GM19372 (cell line): ENCODE measurements around the gene PBX1.

Experiments
- ATAC-seq: cut with Tn5 transposase; IDR thresholded peaks from one replicate; pipeline ENCODE4 v1.9.1; 2021; ENCODE audit warnings: mild to moderate bottlenecking, low read depth, moderate library complexity; ENCODE audit not compliant: unreplicated experiment

PBX1 gene

DNA sequence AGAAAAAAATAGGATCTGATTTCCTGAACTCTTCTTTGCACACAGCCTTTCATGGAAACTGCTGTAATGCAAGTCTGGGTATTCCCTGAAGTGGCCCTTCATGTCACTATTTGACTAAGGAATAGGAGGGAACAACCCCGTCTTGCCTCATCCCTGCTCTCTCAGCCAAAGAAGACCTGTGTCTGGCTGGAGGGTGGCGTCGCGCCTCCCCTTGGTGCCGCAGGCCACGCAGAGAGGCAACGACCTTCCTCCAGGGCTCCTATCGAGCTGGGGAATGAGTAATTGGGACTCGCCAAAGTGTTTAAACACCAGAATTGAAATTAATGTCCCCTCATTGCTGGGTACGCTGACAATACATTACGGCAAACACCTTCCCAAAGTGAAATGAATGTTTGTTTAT, 129.8 kb downstream of the PBX1 start:
- ATAC-seq = no peak

DNA sequence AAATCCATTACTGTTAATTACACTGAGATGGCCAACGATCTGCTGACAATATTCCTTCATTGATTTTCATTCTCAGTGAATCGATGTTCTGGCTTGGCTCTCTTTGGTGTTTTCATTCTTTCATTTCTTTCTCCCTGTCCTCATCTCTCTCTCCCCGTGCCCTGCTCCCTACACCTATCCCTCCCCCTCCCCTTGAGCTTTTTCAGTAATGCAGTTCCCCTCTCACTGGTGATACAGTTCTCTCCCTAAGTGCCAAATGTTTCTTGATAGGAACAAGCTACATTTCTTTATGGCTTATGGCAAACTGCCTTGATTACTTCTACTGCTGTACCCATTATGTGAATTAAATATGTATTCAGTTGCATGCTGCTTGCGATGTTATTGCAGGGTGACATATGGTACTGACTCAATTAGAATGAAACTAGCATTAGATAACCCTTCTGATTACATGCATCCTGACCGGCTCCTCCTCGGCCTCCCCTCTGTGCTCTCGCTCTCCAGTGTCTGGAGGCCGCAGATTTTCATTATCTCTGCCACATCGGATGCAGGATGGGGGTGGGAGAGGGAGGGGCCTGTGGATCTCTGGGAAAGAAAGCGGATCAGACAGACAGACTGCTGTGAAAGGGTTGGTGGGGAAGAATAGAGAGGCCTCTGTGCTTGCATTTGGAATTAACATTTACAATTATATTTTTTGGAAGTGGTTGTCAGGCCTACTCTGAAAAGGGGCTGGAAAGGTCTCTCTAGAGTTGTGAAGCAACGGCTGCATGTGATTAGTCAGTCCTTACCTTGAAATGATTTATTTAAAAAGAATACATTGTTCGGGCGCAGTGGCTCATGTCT, 130.9 kb downstream of the PBX1 start:
- no peak for ATAC-seq

DNA sequence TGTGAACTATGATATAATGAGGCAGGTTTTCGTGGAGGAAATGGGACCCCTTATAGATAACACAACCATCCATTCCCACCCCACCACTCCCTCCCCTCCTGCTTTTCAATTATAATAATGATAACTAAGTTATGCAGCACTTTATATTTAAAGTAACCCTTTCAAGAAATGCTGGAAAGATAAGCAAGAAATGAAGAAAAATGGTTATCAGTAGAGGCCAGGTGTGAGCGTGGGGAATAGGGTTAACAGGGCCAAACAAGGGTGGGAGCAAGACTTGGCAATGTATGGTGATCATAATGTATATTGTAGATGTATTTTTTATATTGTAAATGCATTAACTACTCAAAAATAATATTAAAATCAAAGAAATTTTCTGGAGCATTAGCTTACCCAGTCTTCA, 133.4 kb downstream of the PBX1 start:
- no peak for ATAC-seq

DNA sequence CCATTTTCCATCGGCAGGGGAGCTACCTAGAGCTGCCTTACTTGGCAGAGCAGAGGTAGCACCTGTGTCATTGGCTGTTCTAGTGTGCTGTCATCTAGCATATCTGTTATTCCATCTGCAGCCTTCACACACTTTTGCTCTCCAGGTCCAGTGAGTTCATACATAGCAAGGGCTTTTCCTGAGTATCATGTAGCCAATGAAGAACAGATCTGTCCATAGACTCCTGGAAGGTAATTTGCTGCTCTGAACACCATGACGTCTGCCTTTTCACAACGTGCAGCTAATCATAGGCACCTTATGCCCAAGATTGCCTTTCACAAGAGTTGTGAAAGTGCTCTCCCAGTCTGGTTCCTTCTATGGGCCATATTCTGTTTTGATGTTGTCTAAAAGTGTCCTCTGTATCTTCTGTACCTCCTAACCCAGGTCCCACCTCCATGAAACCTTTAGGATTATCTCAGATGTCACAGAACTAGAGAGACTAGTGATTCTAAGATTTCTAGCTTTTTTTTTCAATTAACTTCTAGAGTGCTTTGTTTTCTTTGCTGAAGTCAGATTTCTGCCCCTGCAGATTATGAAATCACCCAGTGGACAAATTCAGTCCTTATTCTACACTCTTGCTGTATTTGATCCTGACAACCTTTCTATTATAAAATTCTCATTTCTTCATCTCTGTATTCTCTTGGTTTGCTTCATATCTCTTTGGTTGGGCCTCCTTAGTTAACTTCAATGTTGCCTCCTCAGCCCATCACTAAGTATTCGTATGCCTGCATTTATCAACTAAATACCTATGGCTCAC, 134.8 kb downstream of the PBX1 start:
- ATAC-seq = no peak

DNA sequence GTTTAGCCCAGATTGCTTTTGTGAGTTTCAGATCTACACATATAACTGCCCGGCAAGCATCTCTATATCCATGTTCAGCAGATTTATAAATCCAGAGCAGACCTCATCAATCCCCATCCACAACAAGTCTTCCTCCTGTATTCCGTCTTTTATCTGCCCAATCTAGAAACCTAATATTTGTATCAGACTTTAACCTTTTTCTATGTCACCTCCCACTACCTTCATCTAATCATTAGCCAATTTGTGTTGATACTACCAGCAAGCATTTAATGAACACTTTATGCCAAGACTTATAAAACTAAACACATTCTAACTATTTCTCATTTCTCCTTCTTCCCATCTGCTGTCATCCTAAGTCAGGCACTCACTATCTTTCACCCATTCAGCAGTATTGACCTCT, 135.5 kb downstream of the PBX1 start:
- no peak for ATAC-seq

DNA sequence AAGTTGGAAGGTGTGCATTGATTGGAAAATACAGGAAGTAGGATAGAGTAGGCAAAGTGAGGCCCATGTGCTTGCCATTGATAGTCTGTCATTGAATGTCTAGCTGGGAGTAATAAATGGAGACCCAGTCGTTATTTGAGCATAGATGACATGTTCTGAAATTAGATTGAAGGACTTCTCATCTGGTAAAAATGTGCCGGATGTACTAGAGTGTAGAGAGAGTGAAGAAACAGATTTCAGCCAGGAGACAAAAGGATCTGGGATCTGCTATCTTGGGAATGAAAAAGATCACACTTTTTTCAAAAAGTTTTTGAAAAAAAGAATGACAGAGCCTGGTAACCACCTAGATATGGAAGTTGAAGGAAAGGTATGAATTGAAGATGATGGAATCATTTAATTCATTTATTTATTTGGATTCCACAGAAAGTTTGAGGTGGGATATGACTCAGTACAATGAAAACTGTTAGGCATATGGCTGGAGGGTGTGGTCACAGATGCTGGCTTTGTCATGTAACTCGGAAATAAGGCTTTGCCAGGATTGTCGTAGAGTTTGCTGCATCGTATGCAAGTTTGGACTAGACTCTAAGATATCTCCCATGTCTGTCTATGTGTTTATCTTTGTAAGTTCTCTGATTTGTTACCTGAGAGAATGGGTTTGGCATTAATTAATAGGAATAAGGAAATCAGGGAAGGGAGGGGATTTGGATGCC, 137.1 kb downstream of the PBX1 start:
- no peak for ATAC-seq

DNA sequence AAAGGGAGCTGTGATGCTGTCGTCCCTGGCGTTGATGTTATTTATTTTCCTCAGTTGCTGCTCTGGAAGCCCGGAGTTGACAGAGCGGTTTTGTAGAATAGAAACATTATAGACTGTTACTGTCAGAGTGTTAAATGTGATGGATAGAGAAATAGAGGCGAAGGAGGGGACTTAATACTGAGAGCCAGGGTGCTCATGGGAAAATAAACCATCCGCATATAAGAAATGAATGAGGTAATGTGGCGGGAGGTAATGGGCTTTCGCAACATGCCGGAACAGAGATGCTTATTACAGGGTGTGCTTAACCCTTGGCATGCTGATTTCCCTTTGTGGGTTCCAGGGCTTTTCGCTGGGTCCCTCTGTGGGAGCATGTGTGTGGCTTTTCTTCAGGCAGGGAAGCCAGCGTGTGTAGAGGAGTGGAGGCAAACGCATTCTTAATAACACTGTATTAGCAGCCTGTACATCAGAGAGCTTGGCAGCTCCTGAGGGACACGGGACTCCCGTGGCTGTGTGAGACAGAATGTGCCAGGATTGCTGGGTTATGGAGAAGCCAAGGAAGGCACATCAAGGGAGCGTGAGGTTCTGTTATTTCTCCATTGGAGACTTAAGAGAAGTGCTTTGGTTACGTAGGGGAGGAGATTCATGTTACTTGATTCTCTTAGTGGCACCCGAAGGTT, 141.0 kb downstream of the PBX1 start:
- ATAC-seq = no peak

DNA sequence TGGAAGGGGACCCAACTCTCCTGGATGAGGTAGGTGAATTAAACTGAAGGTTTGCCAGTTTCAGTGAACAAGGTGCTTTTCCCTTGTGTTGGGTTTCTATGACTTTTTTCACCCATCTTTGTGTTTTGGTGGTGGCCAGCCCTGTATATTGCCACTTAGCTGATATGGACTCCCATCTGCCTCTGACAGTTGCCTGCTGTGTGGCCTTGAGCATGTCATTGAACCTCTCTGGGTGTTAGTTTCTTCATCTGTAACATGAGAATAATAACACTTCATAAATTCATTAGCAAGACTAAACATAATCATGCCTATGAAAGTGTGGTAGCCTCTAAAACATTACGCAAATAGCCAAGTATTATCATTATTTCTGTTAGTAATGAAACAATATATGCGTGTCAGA, 141.7 kb downstream of the PBX1 start:
- no peak for ATAC-seq

DNA sequence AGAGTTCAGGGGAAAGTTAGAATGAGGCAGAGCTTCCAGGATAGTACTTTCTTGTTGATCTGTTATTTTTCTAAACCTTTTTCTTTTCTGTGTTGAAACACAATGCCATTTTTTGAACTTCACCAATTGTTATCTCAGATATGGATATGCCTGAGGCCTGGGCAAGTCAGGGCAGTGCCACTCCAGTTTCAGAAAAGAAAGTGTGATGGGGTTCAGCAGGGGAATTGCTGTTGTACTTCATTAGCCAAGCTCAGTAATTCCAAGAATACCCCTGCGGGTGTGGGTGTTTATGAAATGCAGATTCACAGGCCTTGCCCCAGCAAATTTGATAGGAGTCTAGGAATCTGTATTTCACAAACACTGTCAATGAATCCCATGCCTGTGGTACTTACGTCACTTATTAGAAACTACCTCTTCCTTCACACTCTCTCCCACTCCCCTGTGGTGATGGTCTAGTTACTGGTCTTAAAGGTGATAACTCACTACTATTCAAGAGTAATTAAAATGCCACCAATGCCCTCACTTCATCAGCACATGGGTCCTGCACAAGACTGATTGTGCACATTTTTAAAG, 142.3 kb downstream of the PBX1 start:
- ATAC-seq = no peak

DNA sequence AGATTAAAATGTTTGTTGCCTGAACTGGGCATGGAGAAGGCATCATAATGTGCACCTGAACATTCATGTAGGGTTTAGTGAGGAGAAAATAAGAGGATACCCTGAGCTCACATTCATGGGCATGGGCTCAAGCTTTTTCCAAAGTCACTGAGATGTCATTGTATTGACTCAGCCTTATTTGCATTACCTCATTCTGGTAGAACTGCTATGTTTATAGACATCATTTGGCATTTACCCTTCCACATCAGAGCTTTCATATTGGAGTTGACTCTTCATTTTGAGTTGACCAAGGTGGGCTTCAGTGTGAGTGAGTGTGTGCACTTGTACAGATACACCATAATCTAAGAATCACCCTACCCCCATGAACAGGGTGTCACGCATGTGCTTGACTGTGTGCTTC, 143.2 kb downstream of the PBX1 start:
- no peak for ATAC-seq

DNA sequence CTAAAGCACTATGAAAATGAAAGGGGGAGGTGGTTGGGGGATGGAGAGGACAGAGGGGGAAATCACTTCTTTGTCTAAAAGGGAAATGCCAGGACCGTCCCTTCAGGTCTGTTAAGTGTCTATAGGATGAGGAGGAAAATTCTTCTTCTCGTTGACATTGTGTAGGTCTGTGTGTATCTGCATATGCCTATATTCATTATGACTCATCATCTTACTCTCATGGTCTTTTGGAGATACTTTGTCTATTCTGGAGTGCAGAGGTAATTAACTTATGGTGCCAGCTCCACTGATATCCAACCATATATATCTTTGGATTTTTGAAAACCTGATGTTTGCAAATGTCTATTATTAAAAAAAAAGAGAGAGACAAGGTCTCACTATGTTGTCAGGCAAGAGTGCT, 143.7 kb downstream of the PBX1 start:
- ATAC-seq = no peak

DNA sequence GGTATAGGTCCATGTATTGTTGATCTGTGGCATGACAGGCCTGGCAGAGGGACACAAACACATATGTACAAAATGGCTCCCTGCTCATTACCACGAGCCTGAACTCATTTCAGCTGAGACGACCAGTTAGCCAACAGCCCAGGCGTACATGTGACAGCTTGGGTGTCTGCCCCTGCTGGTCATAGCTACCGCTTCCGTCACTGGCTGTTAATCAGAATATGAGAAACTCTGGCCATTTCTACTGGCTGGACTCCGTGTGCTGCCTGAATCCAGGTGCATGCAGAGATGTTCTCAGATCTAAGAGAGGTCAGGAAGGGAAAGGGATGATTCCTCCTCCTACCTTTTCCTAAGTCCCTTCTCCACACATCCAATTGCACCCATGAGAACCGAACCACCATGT, 144.5 kb downstream of the PBX1 start:
- ATAC-seq = no peak

DNA sequence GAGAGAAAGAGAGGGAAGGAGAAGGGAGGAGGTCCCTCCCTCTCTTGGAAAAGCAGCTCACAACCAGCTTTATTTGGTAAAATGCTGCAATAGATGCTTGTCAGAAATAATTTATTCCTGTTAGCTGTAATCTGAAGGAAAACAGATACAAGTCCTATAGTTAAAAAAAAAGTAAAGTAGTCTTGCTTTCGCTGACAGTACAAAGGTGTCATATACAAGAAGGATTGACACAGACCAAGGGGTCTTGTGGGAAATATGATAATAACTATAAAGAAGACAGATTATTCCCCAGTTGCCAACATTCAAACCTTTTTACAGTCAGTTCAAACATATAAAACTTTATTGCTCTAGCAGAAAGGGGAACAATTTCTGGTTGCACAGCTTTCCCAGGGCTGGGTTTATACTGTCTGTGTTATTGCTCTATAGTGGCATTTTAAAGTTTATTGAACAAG, 145.0 kb downstream of the PBX1 start:
- ATAC-seq = no peak

DNA sequence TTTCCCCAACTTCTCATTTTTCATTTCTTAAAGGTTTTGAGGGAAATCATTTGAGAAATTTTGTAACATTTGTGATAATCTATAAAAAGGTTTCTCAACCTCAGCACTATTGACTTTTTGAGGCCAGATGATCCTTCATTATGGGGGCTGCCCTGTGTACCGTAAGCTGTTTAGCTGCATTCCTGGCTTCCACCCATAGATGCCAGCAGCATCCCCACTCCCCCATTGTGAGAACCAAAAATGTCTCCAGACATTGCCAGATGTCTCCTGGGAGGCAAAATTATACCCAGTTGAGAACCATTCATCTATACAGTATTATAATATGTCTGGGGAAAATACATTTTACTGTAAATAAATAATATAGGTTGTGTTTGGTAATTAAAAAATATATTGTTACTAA, 146.0 kb downstream of the PBX1 start:
- ATAC-seq = no peak

DNA sequence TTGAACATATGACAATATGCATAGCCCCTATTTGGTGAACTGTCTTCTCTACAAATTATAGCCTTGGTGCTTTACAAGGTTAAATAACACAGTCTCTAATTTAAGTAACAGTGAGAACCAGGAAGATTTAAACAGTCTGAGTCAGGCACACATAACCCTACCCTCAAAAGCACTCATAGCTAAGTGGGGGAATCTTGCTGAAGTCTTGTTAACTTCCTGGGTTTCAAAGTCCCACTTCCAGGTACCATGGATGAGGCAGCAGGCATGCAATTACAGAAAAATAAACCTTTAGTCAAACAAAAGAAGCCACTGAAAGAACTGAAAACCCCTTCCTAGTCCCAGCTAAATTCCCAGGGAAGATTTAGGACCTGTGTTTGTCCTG, 147.6 kb downstream of the PBX1 start:
- no peak for ATAC-seq

DNA sequence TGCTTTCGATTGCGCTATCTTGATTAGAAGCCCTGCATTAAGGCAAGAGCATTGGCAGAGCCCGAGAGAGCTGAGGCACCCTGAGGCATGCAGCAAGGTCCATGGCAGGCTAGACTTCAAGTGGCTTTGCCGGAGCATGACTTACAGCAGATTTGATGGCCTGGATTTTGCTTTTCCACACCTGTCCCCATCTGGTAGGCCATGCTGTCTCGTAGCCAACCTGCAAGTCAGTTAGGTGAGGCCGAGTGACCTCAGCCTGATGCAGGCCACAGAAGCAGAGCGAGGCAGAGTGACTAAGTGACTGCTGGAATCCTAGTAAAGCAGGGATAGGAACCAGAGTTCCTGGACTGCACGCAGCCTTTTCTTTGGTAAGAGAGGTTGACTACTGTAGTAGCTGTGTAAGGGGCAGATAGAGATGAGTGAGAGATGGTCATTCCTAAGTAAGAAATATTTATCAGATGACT, 148.9 kb downstream of the PBX1 start:
- ATAC-seq = no peak

DNA sequence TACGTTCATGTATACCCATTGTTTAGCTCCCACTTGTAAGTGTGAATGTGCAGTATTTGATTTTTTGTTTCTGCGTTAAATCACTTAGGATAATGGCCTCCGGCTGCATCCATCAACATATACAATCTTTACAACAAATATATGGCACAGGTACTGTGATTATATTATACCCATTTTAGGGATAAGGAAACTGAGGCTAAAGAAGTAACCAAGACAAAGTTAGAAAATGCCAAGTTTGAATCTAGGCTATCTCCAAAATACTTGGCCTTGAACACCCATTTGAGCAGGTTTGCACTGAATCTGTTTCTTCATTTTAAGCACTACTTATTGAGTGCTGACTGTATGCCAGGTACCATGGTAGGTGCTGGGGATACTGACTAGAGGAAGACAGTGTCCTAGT, 149.6 kb downstream of the PBX1 start:
- ATAC-seq = no peak

DNA sequence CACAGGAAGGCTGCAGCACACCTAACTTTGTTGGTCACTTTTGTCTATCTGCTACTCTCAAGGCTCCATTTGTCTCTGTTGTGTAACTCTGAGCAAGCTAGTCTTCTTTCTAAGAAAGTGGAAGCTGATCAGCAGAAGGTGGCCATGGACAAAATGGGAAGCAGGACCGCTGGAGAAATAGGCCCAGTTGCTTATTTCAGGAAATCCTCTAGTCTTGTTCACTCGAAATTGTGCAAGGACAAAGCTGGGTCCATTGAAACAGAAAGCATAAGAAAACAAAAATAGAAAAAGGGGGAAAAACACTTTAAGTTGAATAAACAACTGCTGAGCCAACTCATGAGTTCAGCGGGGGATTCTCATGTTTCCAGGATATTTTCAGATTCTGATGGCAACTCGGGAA, 150.1 kb downstream of the PBX1 start:
- ATAC-seq = no peak

DNA sequence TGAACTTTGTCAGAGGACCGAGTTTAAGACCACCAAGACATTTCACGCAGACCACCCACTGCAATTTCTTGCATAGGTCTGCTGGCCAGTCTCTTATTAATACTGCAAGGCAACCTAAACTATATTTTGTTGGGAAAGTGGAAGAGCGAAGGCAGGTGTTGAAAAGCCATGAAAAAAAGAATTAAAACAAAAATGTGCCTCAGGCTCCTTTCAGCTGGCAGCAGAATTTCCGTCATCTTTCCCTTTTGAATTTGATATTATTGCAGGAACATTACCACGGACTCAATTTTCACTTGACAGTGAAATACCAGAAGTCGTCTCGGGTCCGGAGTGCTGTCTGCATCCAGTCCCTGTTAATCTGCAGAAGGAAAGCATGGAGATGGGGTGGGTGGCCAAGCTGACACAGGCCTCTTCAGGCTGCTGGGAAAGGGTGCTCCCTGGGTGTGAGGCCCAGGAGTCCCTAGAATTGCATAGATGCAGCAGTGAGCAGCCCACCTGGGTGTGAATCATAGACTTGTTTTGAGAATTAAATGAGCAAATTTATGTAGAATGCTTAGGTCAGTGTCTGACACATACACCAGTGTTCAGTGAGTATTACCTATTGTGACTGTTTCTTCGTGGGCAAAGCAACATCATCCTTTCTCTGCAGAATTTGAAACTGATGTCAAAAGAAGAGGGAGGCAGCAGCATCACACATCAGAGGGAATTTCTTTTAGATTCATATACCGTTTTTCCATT, 150.7 kb downstream of the PBX1 start:
- no peak for ATAC-seq
